DOHH2 (cell line): ENCODE measurements around the gene KLHL2.
"Not testable (repeated sequence)": the region's sequence is repeated elsewhere in the genome, so short reads cannot be mapped to it uniquely, and the experiment has no call there.

Source experiments
- H3F3A ChIP-seq: fragments of 200-600 bp; sonication (generic), shearing (Covaris generic); 2 replicates; pipeline ENCODE4 v1.6.0; 2016; ENCODE audit warnings: antibody characterized with exemption, mild to moderate bottlenecking; ENCODE audit not compliant: control insufficient read depth, insufficient read depth
- H3K27ac ChIP-seq: fragments of 200-600 bp; sonication (generic); 2 replicates; pipeline ENCODE4 v1.5.1; 2014; ENCODE audit warnings: low read depth, mild to moderate bottlenecking, low read length, moderate library complexity
- H3K27me3 ChIP-seq: fragments of 200-600 bp; sonication (generic); 2 replicates; pipeline ENCODE4 v1.6.1; 2014; ENCODE audit warnings: mild to moderate bottlenecking, low read length, mixed read lengths; ENCODE audit not compliant: control insufficient read depth
- H3K36me3 ChIP-seq: fragments of 200-600 bp; sonication (generic); 2 replicates; pipeline ENCODE4 v1.6.1; 2014; ENCODE audit warnings: mild to moderate bottlenecking, low read length, moderate library complexity, mixed read lengths; ENCODE audit not compliant: control insufficient read depth
- H3K4me1 ChIP-seq: fragments of 200-600 bp; sonication (generic); 2 replicates; pipeline ENCODE4 v1.6.1; 2014; ENCODE audit warnings: mild to moderate bottlenecking, low read length, mixed read lengths; ENCODE audit not compliant: control insufficient read depth
- H3K4me2 ChIP-seq: fragments of 200-600 bp; sonication (generic); 2 replicates; pipeline ENCODE4 v1.6.0; 2014; ENCODE audit warnings: mild to moderate bottlenecking, low read length, moderate library complexity
- H3K4me3 ChIP-seq: fragments of 200-600 bp; sonication (generic); 2 replicates; pipeline ENCODE4 v1.5.1; 2014; ENCODE audit warnings: mild to moderate bottlenecking, low read length, mixed read lengths
- H3K79me2 ChIP-seq: fragments of 200-600 bp; sonication (generic); 2 replicates; pipeline ENCODE4 v1.6.1; 2014; ENCODE audit warnings: mild to moderate bottlenecking, low read length, mixed read lengths; ENCODE audit not compliant: control insufficient read depth
- H3K9me2 ChIP-seq: fragments of 200-600 bp; sonication (generic); replicated peaks from 2 replicates; pipeline ENCODE4 v1.6.1; 2014; ENCODE audit warnings: mild to moderate bottlenecking, low read length, mixed read lengths; ENCODE audit not compliant: control insufficient read depth
- H3K9me3 ChIP-seq: fragments of 200-600 bp; sonication (generic); 2 replicates; pipeline ENCODE4 v1.6.1; 2014; ENCODE audit warnings: antibody characterized with exemption, low read length, mixed read lengths; ENCODE audit not compliant: control insufficient read depth, insufficient read depth
- H4K20me1 ChIP-seq: fragments of 200-600 bp; sonication (generic); 2 replicates; pipeline ENCODE4 v1.6.0; 2014; ENCODE audit warnings: low read depth, mild to moderate bottlenecking, antibody characterized with exemption, low read length, moderate library complexity; ENCODE audit not compliant: control insufficient read depth, insufficient read depth
- CTCF ChIP-seq: fragments of 200-600 bp; sonication (generic); IDR thresholded peaks from one replicate; pipeline ENCODE4 v1.5.1; 2014; ENCODE audit warnings: antibody characterized with exemption, mild to moderate bottlenecking, low read depth, low read length; ENCODE audit not compliant: poor library complexity, severe bottlenecking
- EZH2phosphoT487 ChIP-seq: fragments of 200-600 bp; sonication (generic); IDR thresholded peaks from 2 replicates; pipeline ENCODE4 v1.6.1; 2017; ENCODE audit warnings: borderline replicate concordance, mild to moderate bottlenecking, antibody characterized with exemption, low read length, moderate library complexity, mixed read lengths

KLHL2 gene

GRCh38 chr4:165167650-165168049, 39.7 kb upstream of the KLHL2 start:
- no peak for TF ChIP-seq EZH2phosphoT487
- no peak for TF ChIP-seq CTCF

GRCh38 chr4:165170819-165171218, 36.5 kb upstream of the KLHL2 start:
- no peaks in the 10 kb centered on the region for H3K9me3 ChIP-seq
- H3K9me2 ChIP-seq, result no peaks in the 10 kb centered on the region
- no peaks in the 10 kb centered on the region for H3F3A ChIP-seq
- TF ChIP-seq EZH2phosphoT487 (no peak), CTCF (no peak)
- no peaks in the 10 kb centered on the region for H3K27me3 ChIP-seq
- H3K4me3 ChIP-seq, result no peak overlapping the region
- no peaks in the 10 kb centered on the region for H4K20me1 ChIP-seq
- no peaks in the 10 kb centered on the region for H3K4me1 ChIP-seq
- H3K36me3 ChIP-seq, result no peaks in the 10 kb centered on the region
- H3K4me2 ChIP-seq, result no peak overlapping the region
- H3K27ac ChIP-seq, result no peak overlapping the region
- no peaks in the 10 kb centered on the region for H3K79me2 ChIP-seq

More at GRCh38 chr4:165167650-165168049, 39.7 kb upstream of the KLHL2 start:
- Histone ChIP-seq H3K36me3 (no peaks in the 10 kb centered on the region), H3K4me2 (no peak overlapping the region), H3K9me2 (no peaks in the 10 kb centered on the region), H3F3A (no peaks in the 10 kb centered on the region), H3K4me3 (no peak overlapping the region), H3K4me1 (no peaks in the 10 kb centered on the region), H4K20me1 (no peaks in the 10 kb centered on the region), H3K27ac (no peak overlapping the region), H3K79me2 (no peaks in the 10 kb centered on the region), H3K27me3 (no peaks in the 10 kb centered on the region), H3K9me3 (no peaks in the 10 kb centered on the region)

GRCh38 chr4:165175470-165175869, 31.9 kb upstream of the KLHL2 start:
- not testable (repeated sequence) for H3F3A ChIP-seq, H3K36me3 ChIP-seq, H3K9me3 ChIP-seq, H3K4me1 ChIP-seq, H3K4me3 ChIP-seq, H3K4me2 ChIP-seq, H3K27ac ChIP-seq, H3K9me2 ChIP-seq, H4K20me1 ChIP-seq, H3K27me3 ChIP-seq, H3K79me2 ChIP-seq

- no peak overlapping the region for H3K4me3 ChIP-seq
- H3K27ac ChIP-seq, result no peak overlapping the region
- no peak overlapping the region for H3K4me2 ChIP-seq
- no peaks in the 10 kb centered on the region for H3K9me2 ChIP-seq
- H3K79me2 ChIP-seq, result no peaks in the 10 kb centered on the region
- H3K9me3 ChIP-seq, result no peaks in the 10 kb centered on the region
- H3K36me3 ChIP-seq, result no peaks in the 10 kb centered on the region
- no peaks in the 10 kb centered on the region for H3K27me3 ChIP-seq
- H4K20me1 ChIP-seq, result no peaks in the 10 kb centered on the region
- no peaks in the 10 kb centered on the region for H3F3A ChIP-seq
- TF ChIP-seq CTCF, result no peak
- TF ChIP-seq EZH2phosphoT487, result no peak
- no peaks in the 10 kb centered on the region for H3K4me1 ChIP-seq
Observed at GRCh38 chr4:165175879-165176278, 31.5 kb upstream of the KLHL2 start.
